UCSD-AML1 (cell line): ENCODE results near the gene CASP7.

ENCODE experiments used
- DNase-seq: peaks from one replicate; lab custom pipeline; 2025; ENCODE audit not compliant: unreplicated experiment; lab: John Stamatoyannopoulos, UW

Gene CASP7

DNA sequence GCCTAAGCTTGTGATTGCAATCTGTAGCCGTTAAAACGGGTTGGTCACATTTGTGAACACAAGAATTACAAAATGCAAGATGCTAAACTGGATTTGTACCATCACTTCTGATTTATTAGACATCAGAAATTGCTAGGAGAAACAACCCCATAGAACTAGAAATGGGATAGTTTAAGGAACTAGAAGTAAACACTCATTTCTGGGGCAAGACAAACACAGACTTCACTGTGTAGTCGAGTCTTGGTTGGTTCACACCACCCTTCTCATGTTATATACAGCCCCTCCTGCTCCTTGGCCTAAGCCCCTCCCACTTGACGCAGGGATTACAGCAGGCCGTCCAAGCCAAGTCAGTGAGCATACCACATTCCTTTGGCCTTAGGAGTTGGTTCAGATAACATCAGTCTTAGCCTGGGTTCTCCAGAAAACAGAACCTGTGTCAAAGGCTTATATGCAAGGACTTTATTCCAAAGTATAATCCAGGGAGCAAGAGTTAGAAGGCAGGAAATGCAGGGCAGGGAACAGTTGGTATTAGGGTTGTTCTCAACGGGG lies 13.8 kb upstream of the CASP7 start:
- DNase-seq, result no peak

DNA sequence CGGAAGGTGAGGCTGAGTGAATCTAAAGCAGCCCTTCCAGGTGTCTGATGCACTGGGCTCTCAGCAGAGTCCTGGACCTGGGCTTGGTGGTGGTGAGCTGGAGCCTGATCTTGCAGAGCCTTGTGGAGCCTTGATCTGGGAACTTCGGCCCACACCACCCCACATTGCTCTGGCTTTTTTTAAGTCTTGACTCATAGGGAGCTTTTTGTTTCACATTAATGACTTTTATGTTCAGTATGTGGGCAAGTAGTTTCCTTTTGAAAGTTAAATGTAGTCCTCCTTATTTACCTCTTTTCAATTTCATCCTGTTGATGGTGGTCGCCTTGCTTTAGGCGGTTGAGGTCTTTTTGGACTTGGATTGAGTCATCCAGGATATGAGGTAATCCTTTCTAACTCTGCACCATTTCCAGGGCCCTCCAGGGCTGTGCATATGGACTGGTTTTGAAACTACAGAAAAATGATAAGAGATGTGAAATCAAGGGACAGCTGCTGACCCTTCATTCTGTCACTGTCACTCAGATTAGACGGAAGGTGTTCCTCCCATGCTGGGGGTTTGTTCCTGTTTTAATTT lies 12.9 kb upstream of the CASP7 start:
- no peak for DNase-seq

DNA sequence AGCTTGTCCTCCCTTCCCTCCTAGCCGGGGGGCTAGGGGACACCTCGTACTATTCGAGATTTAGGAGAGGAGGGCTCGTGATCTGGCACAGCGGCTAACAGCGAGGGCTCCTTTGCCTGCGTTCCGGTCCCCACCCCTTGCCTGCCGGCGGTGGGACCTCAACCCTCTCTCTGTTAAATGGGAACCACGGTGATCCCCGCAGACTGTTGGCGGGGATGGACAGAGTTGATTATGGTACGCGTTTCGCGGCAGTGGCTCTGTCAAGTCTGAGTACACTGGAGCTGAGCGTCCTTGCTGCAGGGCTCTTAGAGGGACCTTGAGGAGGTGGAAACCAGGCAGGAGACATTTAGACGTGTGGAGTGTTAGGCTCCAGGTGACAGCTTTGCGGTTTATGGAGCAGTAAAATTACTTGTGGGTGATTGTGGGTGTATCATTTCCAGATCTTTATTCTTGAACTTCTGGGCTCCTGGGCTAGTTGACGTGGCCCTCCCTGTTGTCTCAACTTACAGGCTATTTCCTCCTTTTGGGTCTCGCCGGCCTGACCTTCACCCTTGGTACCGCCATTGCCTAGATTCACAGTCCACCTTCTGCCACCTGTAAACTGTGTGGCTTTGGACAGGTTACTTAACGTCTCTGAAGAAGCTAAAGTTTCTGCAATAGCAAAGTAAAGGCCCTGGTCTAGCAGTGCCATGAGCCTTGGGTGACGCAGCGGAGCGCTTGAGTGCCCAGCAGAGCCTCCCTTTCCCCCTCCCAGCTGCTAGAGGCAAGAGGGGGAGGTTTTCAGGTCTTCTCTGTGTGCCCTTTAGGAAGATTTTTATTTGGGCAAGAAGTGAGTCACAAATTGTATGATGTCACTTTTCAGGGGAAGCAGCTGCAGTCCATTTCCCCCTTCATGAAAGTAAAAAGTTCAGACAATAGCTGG lies 739 bp downstream of the CASP7 start:
- DNase-seq, result peak; percentile 45

DNA sequence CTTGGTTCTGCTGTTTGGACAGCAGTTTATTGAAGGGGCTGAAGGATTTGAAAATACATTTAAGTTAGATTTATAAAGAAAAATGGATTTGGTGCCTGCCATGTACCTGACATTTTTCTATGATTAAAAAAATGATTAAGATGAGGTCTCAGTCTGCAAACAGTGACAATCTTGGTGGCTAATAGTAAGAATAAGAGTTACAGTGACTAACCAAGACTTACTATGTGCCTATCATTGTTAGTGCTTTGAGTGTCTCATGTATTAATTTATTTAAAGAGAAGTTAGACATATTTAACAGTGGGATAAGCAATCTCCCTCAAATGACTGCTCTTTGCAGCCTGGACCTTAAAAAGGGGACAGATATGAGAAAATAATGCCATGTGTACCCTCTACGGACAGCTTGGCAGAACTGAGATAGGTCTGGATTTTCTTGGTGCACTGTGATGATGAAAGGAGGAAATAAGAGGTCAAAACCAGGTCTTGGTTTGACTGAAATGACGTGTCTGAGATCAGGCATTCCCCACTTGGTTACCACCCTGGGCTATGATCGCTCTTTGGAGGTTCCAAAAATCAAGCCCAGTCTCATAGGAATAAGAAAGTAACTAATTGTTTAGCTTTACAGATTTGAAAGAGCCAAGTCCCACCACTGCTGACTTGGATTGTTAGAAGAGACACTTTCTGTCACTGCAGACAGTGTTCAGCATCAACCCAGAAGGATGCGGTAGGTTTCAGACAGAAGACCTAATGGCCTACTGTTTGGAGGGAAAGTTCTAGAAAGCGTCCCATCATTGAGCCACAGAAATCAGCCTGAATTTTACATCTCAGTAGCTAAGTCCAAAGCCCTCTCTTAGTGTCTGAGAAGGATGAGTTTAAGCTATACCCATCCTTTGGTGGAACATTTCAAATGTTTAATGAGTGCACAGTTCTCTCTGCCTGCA lies 2.1 kb downstream of the CASP7 start:
- no peak for DNase-seq

DNA sequence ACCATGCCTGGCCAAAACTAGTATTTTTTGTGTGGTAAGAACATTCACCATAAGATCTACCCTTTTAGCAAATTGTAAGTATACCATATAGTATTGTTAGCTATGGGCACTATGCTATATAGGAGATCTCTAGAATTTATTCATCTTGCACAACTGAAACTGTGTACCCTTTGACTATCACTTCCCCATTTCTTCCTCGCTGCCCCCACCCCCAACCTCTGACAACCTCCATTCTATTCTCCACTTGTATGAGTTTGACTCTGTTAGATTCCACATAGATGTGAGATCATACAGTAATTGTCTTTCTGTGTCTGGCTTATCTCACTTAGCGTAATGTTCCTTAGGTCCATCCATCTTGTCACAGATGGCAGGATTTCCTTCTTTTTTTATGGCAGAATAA lies 3.6 kb downstream of the CASP7 start:
- no peak for DNase-seq

DNA sequence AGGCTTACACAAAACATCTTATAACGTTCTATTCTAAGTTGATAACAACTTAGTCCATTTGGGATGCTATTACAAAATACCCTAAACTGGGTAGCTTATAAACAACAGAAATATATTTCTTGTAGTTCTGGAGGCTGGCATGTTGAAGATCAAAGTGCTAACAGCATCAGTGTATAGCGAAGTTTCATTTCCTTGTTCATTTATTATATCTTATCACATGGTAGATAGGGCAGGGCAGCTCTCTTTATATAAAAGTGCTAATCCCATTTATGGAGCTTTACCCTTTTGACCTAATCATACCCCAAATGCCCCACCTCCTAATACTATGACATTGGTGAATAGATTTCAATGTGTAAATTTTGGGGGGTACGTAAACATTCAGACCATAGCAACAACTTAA lies 6.3 kb downstream of the CASP7 start:
- DNase-seq, result no peak

DNA sequence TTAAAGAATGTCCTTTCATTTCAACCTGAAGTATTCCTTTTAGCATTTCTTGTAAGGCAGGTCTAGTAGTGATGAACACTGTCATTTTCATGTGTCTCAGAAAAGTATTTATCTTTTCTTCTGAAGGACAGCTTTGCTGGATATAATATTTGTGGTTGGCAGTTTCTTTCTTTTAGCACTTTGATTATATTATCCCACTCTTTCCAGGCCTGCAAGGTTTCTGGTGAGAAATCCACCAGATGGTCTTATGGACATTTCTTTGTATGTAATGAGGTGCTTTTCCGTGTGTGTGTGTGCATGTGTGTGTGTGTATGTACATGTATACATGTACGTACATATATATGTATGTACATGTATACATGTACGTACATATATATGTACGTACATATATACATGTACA lies 7.3 kb downstream of the CASP7 start:
- DNase-seq, result no peak

DNA sequence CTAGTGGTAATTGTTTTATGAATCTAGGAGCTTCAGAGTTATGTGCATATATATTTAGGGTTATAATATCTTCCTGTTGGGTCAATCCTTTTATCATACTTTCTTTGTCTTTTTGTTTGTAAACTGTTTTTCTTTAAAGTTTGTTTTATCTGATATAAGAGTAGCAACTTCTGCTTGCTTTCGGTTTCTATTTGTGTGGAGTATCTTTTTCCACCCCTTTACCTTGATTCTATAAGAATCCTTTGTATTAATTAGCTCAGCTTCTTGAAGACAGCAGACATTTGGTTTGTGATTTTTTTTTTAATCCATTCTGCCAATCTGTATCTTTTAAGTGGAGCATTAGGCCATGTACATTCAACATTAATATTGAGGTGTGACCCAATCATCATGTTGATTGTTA lies 9.3 kb downstream of the CASP7 start:
- no peak for DNase-seq

DNA sequence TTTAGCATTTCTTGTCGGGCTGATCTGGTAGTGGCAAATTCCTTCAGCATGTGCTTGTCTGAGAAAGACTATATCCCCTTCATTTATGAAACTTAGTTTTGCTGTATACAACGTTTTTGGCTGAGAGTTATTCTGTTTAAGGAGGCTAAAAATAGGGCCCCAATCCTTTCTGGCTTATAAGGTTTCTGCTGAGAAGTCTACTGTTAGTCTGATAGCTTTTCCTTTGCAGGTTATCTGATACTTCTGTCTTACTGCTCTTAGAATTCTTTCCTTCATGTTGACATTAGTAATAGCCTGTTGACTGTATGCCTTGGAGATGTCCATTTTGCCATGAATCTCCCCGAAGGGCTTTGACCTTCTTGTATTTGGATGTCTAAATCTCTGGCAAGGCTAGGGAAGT lies 9.9 kb downstream of the CASP7 start:
- no peak for DNase-seq

DNA sequence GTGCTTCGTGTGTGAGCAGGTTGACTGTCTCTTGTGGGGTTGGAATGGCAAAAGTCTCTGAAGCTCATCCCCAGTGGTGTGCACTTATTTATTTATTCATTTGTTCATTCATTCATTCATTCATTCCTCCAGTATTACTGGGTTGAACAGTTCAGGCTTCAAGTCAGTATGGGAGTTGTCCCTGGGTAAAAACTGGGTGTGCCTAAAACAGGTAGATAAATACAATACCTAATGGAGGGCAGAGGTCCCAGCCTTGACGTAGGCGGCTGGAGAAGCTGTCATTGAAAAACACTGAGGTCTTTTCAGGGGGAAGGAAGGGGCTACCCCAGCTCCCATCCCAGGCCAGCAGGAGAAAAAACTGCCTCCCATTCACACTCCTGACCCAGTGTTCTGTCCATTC lies 11.0 kb downstream of the CASP7 start:
- no peak for DNase-seq

DNA sequence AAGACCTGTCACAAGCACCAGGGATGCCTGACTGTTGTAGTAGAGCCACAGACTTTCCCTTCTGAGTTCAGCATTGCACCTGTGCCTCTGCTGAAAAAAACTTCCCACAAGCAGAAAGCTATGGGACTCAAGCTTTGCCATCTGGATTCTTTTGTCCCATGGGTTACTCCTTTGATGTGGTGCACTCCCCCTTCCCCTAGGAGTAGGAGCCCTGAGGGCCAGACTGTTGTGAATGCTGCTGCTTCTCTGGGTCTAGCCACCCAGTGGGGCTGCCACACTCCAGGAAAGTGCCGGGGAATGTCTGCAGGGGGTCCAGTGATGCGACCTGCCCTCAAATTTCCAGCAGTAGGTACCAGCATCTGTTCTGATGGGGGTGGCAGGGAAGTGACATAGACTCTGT lies 11.7 kb downstream of the CASP7 start:
- no peak for DNase-seq

DNA sequence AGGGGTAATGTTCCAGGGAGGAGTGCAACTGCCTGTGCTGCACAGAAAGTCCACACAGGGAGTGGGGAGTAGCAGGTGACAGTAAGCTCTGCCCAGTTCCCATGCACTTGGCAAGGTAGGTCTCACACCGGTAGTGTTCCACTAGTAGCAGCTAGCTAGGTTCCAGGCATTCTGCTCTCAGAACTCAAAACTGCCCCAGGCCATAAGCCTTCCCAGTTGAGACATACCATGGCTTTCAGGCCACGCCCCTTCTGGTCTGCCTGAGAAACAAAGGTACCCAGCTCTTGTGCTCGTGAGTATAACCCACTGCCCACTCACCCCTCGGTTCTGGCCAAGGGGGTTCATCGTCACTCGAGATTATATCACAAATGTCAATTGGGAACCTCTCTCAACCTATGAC lies 12.6 kb downstream of the CASP7 start:
- DNase-seq, result no peak

DNA sequence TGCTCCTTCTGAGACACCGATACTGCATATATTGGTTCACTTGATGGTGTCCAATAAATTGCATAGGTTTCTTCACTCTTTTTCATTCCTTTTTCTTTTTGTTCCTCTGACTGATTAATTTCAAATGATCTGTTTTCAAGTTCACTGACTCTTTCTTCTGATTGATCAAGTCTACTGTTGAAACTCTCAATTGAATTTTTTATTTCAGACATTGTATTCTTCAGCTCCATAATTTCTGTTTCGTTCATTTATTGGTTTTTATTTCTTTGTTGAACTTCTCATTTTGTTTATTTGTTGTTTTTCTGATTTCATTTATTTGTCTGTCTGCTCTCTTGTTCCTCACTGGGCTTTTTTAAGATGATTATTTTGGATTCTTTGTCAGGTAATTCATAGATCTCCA lies 13.6 kb downstream of the CASP7 start:
- no peak for DNase-seq

DNA sequence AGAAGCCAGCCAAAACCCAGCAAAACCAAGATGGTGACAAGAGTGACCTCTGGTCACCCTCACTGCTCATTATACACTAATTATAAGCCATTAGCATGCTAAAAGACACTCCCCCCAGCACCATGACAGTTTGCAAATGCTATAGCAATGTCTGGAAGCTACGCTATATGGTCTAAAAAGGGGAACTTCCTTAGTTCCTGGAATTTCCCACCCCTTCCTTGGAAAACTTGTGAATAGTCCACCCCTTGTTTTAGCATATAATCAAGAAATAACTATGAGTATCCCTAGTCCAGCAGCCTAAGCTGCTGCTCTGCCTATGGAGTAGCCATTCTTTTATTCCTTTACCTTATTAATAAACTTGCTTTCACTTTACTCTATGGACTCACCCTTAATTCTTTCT lies 16.0 kb downstream of the CASP7 start:
- no peak for DNase-seq

DNA sequence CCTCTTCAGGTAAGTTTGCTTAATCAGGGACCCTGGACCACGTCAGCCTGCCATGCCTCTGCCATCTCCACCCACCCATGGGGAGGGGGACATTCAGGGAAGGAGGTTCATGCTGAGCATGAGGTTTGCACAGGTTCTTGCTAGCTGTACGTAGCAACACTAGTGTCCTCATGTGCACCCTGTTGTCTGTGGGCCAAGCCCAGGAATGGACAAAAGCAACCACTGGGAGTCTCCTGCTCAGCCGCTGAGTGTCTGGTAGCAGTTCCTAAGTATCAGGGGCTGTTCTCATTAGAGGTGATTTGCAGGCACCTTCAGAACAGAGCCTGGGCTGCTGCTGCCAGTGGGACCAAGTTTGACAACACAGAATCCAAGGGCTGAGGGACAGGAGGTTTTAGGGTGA lies 17.9 kb downstream of the CASP7 start:
- DNase-seq, result no peak

DNA sequence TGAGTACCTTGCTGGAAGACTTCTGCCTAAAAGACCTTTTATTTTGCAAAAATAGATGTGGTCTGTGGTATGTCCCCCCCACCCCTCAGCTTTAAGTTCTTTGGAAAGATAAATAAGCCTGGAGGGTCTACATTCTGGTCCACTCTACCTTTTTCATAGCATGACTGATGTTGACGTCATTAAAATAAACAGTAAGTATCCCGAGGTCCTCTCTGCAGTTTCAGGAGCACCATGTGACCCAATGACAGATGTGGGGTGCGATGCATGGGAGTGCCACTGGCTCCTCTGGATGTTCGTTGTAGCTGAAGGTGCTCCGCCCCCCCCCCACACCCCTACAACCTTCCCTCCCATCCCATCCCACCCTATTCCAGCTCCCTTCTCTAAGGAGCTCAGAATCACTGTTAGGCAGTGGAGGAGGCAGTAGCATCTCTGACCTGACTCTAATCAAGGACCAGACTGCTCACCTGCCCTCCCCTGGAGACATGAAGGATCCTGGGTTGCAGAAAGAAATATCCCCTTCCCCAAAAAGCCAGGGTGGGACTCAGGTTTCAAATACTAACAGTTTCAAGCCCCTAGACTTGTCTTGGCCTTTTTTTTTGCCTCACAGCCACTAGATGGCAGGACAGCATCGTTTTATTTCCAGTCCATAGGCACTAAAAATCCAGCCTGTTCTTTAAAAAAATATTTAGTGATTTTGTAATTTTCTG lies 25.1 kb downstream of the CASP7 start:
- peak; percentile 22 for DNase-seq

DNA sequence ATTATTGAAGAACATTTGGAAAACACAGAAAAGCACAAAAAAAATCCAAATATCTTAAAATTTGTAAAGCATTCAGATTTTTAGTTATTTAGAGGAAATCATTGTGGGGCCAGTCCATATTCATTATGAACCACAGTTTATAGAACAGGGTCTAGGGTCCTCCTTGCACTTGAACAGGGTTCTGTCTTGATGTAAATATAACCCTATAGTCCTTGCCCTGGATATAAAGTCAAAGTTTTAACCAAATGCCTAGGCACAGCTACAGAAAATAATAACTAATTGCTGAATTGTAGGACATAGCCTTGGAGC lies 25.6 kb downstream of the CASP7 start:
- no peak for DNase-seq

DNA sequence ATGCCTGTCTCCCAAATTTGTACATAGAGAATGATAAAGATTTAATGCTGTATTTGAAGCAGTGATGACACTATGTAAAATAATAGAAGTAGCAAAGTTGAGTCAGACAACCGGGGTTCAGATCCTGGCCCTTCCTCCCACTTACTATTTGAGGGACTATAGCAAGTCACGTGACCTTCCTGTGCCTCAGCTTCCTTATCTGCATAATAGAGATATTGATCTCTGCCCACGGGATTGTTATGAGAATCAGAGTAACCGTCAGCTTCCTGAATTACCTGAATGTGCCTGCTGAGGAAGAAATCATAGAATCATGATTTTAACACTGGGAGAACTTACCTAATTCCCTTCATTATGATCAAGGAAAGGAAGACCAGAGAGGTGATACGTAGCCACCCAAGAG lies 26.9 kb downstream of the CASP7 start:
- no peak for DNase-seq

DNA sequence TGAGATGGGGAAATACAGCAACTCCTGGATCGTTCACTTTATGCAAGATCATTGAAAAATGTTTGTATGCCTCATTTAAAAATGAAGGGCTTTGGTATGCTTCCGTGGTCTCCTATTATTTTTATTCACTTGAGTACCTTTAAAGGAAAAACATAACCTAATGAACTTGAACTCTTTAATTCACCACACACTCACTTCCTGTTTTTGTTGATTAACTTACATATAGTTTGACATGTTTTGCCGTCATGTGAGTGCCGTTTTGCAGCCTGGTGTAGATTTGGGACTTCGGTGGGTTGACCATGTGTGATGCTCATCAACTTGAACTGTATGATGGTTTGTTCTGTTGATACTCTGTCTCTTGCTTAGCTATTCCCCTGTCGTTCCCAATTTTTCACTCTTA lies 28.9 kb downstream of the CASP7 start:
- no peak for DNase-seq

DNA sequence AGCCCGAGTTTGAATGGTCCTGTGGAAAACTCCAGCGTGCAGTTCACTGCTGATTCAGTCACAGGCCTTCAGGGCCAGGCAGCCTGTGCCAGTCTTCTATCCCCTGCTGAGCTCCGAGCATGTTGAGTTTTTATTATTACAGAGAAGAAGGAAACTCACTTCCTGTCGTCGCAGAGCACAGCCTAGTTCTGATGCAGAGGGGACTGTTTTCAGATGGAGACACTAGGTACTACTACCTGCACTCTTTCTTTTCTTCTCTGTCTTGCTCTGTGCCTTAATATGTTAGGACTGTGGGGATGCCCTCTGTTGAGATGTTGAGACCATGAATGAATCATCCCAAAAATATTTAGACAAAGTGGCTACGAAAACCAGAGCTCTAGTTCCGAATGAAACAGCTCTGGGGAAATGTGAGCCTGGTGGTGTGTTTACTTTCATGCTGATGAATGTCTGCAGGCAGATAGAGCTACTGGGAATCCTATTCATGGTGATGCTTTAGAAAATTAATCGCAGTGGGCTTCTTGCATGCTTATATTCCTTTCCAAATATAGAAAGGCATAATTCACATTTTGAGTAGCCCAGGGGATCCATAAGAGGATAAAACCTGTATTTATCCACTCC lies 29.6 kb downstream of the CASP7 start:
- no peak for DNase-seq

DNA sequence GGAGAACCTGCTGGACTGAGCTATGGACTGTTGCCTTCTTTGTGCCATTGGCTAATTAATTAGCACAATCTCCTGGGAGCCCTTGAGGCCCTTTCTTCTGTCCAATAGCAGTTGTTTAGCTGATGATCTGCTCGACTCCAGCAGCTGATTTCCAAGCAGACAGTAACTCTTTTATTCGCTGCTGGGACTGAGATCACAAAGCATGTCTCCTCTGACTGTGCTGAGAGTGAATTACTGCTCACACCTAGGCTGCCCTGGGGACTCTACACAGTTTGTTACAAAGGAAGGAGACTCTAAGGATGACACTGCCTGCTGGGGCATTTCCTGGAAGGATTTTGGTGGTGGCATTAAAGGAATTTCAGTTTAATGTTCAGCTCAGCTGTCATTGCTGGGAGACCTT lies 31.4 kb downstream of the CASP7 start:
- no peak for DNase-seq
